Measurements from ENCODE around the gene IL2RA. TPM values are rescaled to one million over a fixed set of nuclear protein-coding genes. Genes with fewer than 3 reads are reported as not detected.
"Not testable (repeated sequence)": the region's sequence is repeated elsewhere in the genome, so short reads cannot be mapped to it uniquely, and the experiment has no call there.

The IL2RA gene
- total RNA-seq, 1 experiment from 2014 or later = not detected

- no peaks in the 10 kb centered on the region for H3K36me3 ChIP-seq (ENCODE audit: low read depth, low read length)
- TF ChIP-seq CTCF (conservative IDR thresholded peaks at IDR 0.05; ENCODE audit: low read depth, low read length) = no peak
- no peak for TF ChIP-seq EZH2phosphoT487 (IDR thresholded peaks at IDR 0.05; ENCODE audit: borderline replicate concordance, low read length)
- TF ChIP-seq EZH2 (IDR thresholded peaks at IDR 0.05; ENCODE audit: low read length, unreplicated experiment) = no peak
- no peaks in the 10 kb centered on the region for H3F3A ChIP-seq (ENCODE audit: low read length, unreplicated experiment)
- H3K27me3 ChIP-seq (ENCODE audit: low read length) = no peaks in the 10 kb centered on the region
- ATAC-seq (no peak), DNase-seq (no peak)
- H3K9me3 ChIP-seq (ENCODE audit: low read length) = no peaks in the 10 kb centered on the region
- H3K9me2 ChIP-seq (replicated peaks; ENCODE audit: low read length) = no peaks in the 10 kb centered on the region
- H4K20me1 ChIP-seq (ENCODE audit: low read length) = no peaks in the 10 kb centered on the region
- BruUV-seq (replicated peaks) = no TSS peak
- ChIA-PET CTCF (no interaction called here), POLR2A (ENCODE audit: unreplicated experiment) (no interaction called here)
- intact Hi-C loops (cut with micrococcal nuclease) = no loop called here
- no peak overlapping the region for H3K9ac ChIP-seq (ENCODE audit: low read length)
- H3K4me2 ChIP-seq (ENCODE audit: low read length) = no peak overlapping the region
- H3K4me1 ChIP-seq (ENCODE audit: insufficient read depth, low read length) = peaks cover 10% of the 10 kb centered on the region
- H3K27ac ChIP-seq (ENCODE audit: low read length) = no peak overlapping the region
- no peak overlapping the region for H3K4me3 ChIP-seq (ENCODE audit: low read length)
- no peaks in the 10 kb centered on the region for H3K79me2 ChIP-seq (ENCODE audit: low read length)
- H2AFZ ChIP-seq (ENCODE audit: low read length) = no peak overlapping the region
Measured at GRCh38 chr10:5963591-5963990, 98.6 kb downstream of the IL2RA start.

- H3K9me3 ChIP-seq (ENCODE audit: low read length) = no peaks in the 10 kb centered on the region
- no peak overlapping the region for H3K27ac ChIP-seq (ENCODE audit: low read length)
- no peaks in the 10 kb centered on the region for H4K20me1 ChIP-seq (ENCODE audit: low read length)
- TF ChIP-seq EZH2phosphoT487 (IDR thresholded peaks at IDR 0.05; ENCODE audit: borderline replicate concordance, low read length) (no peak), CTCF (conservative IDR thresholded peaks at IDR 0.05; ENCODE audit: low read depth, low read length) (no peak), EZH2 (IDR thresholded peaks at IDR 0.05; ENCODE audit: low read length, unreplicated experiment) (no peak)
- no peaks in the 10 kb centered on the region for H3K36me3 ChIP-seq (ENCODE audit: low read depth, low read length)
- ChIA-PET POLR2A (ENCODE audit: unreplicated experiment) (no interaction called here), CTCF (no interaction called here)
- no peak overlapping the region for H3K4me3 ChIP-seq (ENCODE audit: low read length)
- DNase-seq (no peak), ATAC-seq (no peak)
- no peak overlapping the region for H3K4me2 ChIP-seq (ENCODE audit: low read length)
- intact Hi-C loops (cut with micrococcal nuclease) = no loop called here
- no peaks in the 10 kb centered on the region for H3K9me2 ChIP-seq (replicated peaks; ENCODE audit: low read length)
- no peaks in the 10 kb centered on the region for H3F3A ChIP-seq (ENCODE audit: low read length, unreplicated experiment)
- H3K27me3 ChIP-seq (ENCODE audit: low read length) = no peaks in the 10 kb centered on the region
- no TSS peak for BruUV-seq (replicated peaks)
- H3K4me1 ChIP-seq (ENCODE audit: insufficient read depth, low read length) = peaks cover 15% of the 10 kb centered on the region
- H3K9ac ChIP-seq (ENCODE audit: low read length) = no peak overlapping the region
- H2AFZ ChIP-seq (ENCODE audit: low read length) = no peak overlapping the region
- no peaks in the 10 kb centered on the region for H3K79me2 ChIP-seq (ENCODE audit: low read length)
Measured at GRCh38 chr10:5963071-5963470, 99.1 kb downstream of the IL2RA start.

- POLR2A ChIA-PET (ENCODE audit: unreplicated experiment); ATAC-seq; H2AFZ ChIP-seq (ENCODE audit: low read length); H3K9me2 ChIP-seq (replicated peaks; ENCODE audit: low read length); H3F3A ChIP-seq (ENCODE audit: low read length, unreplicated experiment); H3K27me3 ChIP-seq (ENCODE audit: low read length); H3K79me2 ChIP-seq (ENCODE audit: low read length); CTCF ChIA-PET; H3K4me2 ChIP-seq (ENCODE audit: low read length); H4K20me1 ChIP-seq (ENCODE audit: low read length); H3K9me3 ChIP-seq (ENCODE audit: low read length); DNase-seq; intact Hi-C loops (cut with micrococcal nuclease); BruUV-seq (replicated peaks); H3K9ac ChIP-seq (ENCODE audit: low read length); H3K36me3 ChIP-seq (ENCODE audit: low read depth, low read length); H3K4me3 ChIP-seq (ENCODE audit: low read length); H3K27ac ChIP-seq (ENCODE audit: low read length): not testable (repeated sequence)
- peaks cover 15% of the 10 kb centered on the region for H3K4me1 ChIP-seq (ENCODE audit: insufficient read depth, low read length)
Measured at GRCh38 chr10:5962358-5962940, 99.7 kb downstream of the IL2RA start.

All from PC-3 (cell line).